Left forelimb (tissue), 1 donor: Measurements from ENCODE around the gene MIS18A.
"Not testable (repeated sequence)": the region's sequence is repeated elsewhere in the genome, so short reads cannot be mapped to it uniquely, and the experiment has no call there.

Experiments
- DNase-seq: peaks from one replicate; pipeline ENCODE4 v3.0.0-alpha.2; 2018; ENCODE audit warnings: low spot score

Gene MIS18A, protein sequence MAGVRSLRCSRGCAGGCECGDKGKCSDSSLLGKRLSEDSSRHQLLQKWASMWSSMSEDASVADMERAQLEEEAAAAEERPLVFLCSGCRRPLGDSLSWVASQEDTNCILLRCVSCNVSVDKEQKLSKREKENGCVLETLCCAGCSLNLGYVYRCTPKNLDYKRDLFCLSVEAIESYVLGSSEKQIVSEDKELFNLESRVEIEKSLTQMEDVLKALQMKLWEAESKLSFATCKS

DNA sequence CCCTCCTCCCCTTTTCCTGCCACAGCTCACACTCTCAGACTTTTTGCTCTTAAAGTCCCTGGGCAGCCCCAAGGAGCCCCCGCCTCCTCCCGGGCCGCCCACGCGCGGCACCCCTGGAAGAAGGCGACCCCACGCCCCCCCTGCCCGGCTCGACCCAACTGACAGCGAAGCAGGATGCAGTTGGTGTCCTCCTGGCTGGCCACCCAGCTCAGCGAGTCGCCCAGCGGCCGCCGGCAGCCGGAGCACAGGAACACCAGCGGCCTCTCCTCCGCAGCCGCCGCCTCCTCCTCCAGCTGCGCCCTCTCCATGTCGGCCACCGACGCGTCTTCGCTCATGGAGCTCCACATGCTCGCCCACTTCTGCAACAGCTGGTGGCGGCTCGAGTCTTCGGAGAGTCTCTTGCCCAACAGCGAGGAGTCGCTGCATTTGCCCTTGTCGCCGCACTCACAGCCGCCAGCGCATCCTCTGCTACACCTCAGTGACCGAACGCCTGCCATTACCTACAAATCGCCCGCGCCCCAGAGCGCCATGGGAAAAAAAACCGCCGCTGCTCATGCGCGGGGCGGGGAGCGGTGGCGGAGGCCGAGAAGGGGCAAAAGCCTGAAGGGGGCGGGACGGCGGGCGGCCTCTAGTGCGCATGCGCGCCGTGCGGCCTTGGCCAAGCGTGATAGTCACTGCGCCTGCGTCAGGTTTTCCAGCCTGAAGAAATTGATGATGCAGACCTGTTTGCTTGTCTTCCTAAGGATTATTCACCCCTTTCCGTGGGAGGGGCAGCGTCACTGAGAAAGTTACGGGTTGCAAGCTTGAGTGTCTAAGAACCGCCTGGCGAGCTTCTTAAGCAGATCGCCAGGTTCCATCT lies at the start of gene MIS18A:
TSS of gene MIS18A (minus strand) at position 532 of the 859 bp plus-strand sequence. CDS start at position 497, 35 bp downstream.
- peak; percentile 98 for DNase-seq

DNA sequence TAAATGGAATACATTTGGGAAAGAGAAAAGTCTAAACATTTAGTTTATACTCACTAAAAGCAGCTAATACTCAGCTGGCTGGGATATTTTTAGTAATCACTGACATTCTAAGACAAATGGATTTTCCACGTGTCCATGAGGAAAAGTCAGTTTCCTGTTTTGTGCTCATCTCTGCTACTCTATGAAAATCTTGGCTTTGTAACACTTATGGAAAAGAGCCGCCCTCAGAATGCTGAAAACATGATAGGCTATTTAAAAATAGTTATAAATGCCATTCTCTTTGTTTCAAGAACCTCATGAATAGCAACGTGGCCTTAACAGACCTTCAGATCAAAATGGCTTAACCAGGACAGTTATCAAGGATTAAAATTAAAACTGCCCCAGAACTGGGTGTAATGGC lies 49.7 kb upstream of the MIS18A start:
- DNase-seq, result no peak

DNA sequence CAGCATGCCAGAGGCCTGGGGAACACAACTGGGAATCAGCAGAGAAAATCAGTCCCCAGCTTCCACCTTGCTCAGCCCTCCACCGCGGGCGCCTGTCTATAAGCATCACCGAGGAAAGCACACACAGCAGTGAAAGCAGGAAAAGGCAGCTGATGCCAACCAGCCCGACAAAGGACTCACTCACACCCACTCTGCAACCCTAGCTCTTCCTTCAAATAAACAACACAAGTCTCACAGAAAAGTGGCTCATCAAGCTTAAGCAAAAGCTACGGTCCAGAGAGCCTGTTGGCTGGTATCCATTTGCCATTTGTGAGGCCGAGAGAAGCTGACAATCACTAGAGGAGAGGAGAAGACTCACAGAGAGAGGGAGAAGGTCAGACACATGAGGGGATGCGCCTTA lies 46.9 kb upstream of the MIS18A start:
- no peak for DNase-seq

DNA sequence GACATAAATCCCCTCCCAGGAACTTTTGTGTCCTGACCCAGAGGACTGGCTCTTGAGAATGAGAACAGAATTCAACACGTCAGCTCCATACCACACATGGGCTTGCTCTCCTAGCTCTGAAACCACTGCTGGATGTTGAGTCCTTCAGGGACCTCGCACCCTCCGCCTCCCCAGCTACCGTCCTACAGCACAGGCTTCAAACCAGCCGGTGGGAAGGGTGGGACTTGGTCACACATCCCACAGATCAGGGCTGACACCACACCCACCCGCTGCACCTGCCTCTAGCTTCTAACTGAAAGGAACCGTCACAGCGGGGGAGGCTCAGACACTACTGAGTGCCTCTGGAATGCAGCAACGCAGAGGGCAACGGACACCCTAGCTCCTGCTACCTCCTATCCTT lies 43.8 kb upstream of the MIS18A start:
- no peak for DNase-seq

DNA sequence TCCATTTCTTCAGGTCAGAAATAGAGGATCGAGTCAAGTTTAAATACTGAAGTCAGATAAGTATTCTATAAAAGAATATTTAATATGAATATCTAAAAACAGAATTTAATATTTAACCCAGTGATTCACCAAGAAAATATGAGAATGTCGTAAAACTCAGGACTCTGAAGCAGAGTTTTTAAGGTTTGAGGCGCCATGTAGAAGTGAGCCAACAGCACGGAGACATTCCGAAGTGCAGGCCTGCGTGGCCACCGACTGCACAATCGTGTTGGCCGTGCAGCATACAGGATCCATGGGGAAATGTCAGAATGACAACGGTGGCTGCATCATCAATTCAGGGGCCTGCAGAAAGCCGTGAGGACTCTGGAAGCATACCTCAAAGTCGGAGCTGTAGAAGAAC lies 43.3 kb upstream of the MIS18A start:
- DNase-seq, result no peak

DNA sequence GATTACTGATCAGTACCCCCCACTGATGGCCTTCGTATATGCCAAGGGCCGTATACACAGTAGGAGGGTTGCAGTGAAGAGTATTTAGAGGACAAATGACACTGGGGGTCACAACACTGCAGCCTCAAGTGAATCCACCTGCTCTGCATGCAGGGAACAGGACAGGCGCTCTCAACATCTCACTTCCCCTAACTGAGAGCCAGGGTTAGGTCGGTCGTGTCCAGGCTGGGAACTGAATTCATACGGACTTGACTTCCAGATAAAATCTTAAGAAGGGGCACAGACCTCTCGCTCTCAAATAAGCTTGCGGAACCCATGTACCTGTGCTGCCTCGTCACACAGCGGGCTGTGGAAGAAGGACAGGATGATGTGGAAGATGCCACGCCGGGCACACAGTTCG lies 42.6 kb upstream of the MIS18A start:
- DNase-seq, result no peak

DNA sequence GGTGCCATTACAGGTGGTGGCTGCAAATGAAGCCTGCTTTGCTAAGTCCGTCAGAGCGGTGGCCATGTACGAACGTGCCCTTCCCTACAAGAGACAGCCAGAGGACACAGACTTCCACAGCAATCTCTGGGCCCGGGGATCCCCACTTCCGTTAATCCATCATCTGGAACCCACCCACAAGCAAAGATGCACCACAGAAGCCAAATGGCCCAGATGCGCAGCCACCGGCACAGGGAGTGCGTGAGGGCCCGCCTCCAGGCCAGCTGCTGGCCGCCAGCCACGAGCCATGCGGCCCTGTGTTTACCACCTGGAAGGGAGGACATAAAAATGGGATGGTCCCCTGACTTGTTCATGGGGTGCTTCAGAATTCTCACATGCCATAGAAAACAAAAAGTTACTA lies 41.9 kb upstream of the MIS18A start:
- DNase-seq, result no peak

DNA sequence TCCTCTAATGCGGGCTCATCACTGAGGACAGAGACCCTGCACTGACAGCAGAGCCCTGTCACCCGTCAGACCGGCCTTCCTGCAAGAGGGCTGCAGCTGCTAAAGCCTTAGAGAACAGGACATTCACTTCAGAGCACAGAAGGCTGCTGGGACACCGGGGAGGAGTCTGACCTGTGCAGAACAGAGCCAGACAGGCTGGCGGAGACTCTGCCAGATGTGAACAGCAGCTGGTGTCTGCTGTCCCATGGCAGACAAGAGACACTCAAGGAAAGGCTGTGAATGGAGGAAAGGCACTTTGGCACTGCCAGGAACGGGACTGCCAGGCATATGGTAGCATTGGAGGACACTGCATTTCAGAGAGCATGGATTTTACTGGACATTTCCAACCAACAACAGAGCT lies 41.2 kb upstream of the MIS18A start:
- DNase-seq, result no peak

DNA sequence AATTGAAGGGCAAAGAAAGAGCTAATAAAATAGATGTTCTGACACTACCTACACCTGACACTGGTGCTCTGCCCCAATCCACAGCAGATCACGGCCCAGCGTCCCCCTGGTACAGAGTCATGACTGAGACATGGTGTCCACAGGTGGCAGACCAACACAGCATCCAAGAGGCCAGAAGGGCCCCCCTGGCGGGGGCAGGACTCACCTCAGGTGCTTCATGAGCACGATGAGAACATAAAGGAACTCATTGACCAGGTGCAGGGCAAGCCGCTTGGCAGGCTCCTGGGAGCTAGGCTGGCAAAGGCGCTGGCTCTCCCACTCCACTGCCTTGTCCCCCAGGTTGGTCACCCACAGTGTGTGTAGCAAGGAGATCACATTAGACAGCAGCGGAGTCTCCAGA lies 40.2 kb upstream of the MIS18A start:
- no peak for DNase-seq

DNA sequence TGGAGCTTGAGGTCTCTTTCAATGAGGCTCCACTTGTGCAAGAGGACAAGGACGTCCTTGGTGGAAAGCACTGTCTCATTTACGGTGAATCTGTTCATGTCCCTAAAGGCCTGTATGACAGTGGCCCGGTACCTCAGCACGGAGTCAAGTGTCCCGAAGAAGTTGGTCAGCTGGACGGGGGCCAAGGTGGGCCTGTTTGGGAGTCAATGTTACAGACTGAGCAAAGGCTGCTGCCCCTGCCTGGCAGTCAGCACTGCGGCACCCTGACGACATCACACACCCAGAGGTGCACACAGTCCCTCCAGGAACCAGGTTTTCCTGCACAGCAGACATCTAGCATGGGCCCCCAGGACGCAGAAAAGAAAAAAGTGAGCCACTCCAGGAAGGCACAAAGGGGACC lies 38.9 kb upstream of the MIS18A start:
- DNase-seq, result no peak

DNA sequence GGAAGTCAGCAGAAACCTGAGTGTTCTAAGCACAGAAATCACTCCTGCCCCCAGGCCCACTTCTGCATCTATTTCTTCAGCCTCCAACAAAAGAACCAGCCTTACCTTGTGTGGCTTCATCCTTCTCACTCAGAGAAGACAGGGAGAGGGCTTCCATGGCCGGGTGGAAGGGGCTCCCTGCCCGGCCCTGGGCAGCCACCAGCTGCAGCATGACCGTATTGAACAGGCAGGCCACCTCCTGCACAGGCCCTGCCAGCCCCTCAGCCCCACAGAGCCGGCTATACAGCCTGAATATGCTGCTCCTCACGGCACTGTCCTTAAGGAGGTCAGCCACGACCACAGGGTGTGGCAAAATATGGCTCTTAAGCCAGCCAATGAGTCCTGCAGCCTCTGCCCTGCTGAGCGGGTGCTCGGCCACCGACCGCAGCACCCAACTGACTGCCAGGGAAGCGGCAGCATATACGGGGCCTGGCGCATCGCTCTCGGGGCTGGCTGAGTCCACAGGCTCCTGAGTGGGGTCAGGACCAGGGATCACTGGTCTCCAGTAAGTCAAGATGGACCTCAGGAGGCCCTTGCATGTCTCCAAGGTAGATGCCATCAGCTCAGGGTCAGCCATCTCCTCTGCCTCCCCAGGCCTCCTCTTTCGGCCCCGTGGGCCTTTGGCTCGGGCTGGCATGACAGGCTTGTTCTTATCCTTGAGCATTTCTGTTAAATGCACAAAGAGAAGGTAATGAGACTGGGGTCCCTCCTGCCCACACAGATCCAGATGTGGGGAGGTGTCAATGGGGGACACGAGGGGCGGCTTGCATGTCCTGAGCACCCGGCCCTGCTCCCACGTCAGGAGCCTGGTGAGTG lies 37.7 kb upstream of the MIS18A start:
- no peak for DNase-seq

DNA sequence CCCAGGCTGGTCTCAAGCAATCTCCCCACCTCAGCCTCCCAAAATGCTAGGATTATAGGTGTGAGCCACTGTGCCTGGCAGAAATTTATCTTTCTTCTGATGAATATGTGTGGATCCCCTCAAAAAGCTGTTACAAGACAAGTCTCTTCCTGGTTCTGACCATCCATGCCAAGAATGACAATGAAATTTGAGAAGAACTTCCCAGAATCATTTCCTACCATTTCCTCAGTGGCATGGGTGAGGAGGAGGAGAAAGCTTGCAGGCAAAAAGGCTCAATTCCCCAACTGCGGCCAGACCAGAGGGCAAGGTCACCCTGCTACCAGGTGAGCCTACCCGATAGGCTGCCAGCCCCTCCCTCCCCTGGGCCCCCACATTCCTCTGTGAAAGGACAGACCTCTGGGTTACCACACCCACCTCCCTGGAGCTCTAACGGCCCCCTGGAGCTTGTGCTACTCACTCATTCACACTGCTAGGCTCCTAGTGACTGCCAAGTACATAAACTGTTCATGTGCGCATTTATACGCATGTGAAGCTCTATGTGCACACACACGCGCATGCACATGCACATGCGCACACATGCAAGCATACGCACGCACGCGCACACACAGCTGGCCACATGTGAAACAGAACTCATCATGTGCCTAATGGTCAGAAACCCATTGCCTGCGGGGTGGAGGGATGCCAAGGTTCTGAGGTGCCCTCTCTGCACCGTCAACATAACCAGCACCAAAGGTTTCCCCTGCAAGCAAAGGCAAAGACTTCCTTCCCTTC lies 36.8 kb upstream of the MIS18A start:
- DNase-seq, result no peak

DNA sequence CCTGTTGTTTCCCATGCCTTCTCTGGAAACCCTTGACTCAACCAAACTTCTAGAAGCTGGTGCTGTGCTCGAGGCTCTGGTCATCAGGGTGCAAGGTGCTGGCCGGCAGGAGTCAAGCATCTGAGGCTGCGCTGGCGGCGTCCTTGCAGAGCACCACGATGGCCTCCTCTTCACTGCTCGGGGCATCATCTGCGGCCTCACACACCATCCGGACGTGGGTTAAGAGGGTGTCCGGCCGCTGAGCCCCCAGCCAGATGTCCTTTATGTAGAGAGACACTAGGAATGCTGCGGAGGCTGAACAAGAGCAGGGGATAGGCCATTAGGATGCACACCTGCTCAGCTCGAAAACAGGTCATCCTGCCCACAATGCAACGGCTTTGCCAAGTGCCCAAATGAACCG lies 36.0 kb upstream of the MIS18A start:
- no peak for DNase-seq

DNA sequence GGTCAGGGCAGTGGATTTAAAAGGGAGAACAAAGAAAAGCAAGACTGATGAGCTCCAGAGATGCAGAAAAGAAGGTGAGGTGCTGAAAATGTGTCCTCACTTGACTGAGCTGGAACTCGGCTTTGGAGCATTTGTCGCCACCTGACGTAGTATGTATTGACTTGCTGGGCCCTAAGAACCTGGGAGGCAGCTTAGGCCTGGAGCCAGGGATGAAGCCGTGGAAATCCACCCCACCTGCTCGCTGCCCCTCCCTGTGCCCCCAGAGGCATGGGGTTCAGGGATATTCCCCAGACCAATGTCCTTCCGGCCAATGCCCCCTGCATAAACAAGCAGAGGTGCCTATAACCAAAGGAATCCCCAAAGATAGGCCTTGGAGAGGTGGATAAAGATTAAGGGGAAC lies 34.1 kb upstream of the MIS18A start:
- DNase-seq, result no peak

DNA sequence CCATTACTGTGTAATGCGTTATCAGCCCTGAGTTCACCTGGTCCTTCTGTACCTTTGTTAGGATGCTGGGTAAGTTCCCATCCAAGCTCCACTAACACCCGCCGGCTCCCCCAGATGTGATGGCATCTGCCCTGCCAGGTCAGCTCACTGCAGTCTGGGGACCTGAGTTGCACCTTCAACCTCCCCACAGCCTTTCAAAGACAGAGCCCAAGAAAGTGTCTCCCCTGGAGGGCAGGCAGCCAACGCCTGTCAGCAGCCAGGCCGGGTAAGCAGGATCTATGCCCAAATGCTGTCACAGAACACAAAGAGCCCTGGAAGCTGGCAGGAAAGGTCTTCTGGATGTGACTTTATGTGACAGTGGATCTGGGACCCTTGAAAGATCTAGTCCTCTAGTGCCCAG lies 33.5 kb upstream of the MIS18A start:
- no peak for DNase-seq

DNA sequence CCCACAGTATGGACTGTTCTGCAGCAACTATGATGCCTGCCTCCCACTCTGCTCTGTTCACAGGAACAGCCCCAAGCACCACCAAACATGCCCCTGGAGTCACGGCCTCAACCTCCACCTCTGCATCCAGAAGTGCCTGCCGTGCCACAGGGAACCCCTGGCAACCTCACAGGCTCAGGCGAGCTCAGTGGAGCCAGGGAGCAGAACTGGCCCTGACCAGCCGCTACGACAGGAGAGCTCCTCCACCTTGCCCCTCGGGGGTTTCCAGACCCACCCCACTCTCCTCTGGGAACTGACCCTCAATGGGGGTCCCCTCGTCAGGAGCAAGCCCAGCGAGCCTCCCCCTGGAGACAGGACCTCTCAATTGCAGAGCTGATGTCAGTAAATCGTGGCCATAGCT lies 32.8 kb upstream of the MIS18A start:
- DNase-seq, result no peak

DNA sequence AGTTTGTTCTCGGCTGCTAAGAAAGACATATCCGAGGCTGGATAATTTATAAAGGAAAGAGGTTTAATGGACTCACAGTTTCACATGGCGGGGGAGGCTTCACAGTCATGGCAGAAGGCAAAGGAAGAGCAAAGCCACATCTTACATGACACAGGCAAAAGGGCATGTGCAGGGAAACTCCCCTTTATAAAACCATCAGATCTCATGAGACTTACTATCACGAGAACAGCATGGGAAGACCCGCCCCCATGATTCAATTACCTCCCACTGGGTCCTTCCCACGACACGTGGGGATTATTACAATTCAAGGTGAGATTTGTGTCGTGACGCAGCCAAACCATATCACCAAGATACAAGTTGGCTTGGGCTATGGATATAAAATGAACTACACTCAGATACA lies 32.1 kb upstream of the MIS18A start:
- not testable (repeated sequence) for DNase-seq

DNA sequence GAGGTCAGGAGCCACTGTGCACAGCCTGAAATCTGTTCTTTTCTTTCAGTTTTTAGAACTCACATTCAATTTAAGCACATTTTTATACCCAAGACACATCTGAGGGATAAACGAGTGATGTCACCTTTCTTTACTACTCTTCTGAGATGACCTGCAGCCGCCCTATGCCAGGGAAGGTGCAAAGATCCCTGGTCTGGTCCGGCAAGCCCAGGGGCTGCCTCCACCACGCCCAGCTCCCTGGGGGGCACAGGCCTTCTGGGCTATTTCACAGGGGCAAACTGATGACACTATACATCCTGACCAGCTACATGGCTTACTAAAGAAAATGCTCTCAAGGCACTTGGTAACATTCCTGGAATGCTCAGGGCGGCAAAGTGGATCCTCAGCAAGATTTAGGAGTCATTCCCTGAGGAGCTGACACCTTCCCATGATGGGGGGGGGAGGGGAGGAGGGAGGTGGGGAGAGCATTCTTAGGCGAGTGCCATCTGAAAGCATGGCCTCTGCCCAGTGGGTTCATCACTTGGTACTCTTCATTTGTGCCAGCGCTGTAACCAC lies 31.1 kb upstream of the MIS18A start:
- no peak for DNase-seq

DNA sequence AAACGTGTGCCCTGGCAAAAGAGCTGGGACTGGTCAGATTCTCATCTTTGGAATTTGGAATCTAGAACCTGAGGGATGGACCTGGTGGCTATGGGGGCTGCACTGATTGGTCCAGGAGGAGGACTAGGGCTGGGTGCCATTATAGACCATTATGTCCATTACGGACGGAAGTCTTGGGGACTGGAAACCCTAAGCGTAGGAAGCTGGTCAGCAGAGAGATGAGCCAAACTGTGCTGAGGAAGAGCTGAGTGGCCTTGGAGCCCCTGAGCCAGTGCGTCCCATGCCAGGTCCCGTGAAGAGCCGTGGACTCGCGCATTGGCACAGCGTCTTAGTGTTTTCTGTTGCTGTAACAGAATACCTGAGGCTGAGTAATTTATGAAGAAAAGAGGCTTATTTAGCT lies 29.8 kb upstream of the MIS18A start:
- DNase-seq, result no peak

DNA sequence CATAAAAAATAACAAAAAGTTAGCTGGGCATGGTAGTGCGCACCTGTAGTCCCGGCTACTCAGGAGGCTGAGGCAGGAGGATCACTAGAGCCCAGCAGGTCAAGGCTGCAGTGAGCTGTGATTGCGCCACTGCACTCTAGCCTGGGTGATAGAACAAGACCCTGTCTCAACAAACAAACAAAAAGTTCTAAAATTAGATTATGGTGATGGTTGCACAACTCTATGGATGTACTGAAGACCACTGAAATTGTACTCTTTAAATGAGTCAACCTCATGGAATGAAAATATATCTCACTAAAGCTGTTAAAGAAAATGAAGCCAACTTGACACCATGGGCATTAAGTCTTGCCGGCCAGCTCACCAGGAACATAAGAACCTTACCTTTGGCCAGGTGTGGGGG lies 28.9 kb upstream of the MIS18A start:
- no peak for DNase-seq

DNA sequence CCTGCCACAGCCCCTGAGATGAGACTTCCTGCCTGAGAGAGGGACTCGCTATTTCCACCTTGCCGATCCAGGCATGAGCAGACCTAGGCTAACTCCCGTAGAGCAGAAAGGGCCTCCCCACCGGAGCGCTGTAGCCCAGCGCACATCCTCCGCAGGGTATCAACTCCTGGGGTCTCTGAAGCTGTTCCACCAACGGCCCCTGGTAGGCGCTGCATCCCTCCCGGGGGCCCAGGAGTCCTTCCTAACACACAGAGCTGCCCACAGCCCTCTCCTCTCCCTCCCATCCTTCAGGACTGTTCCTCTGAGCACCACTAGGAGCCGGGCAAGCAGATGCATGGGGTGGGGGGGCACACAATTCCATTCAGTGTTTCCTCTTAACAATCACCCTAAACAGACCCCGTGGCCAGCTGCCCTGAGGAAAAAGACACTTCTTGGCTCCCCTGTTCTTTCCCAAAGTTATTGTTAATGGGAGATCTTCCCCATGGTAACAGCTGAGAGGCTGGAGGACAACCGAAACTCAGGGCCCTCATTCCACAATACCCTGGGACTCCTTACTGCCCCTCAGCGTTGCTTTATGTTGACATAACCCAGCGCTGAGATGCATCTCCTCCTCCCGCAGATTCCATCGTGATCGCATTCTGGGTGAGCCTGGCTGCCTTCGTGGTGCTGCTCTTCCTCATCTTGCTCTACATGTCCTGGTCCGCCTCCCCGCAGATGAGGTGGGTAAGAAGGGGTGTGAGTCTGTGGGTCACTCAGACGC lies 27.4 kb upstream of the MIS18A start:
- DNase-seq, result no peak
